ENCODE measurements around the gene LRBA.
"Not testable (repeated sequence)": the region's sequence is repeated elsewhere in the genome, so short reads cannot be mapped to it uniquely, and the experiment has no call there.

Gene LRBA

DNA sequence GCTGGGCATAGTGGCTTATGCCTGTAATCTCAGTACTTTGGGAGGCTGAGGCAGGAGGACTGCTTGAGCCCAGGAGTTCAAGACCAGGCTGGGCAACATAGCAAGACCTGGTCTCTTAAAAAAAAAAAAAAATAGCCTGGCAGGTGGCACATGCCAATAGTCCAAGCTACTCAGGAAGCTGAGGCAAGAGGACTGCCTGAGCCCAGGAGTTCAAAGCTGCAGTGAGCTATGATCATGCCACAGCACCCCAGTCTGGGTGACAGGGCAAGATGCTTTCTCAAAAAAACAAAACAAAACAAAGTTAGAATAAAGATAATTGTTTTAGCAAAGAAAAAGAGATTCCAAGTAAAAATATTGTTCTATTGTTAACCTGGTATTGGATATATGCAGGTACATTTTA lies 75.0 kb downstream of the LRBA start:
- DNase-seq: no peak

DNA sequence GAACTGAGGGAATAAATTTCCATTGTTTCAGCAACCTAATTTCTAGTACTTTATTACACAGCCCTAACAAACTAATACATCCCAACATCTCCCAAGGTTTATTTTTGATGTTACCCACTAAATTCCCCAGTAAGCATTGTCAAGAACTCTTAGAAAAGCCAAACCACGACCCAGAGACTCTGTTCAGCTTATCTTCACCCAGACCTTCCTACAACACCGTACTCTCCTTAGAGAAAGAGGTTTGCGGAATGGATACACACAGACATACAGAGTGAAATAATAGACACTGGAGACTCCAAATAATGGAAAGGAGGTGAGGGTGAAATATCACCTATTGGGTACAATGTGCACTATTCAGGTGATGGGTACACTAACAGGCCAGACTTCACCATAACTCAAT lies 75.6 kb downstream of the LRBA start:
- no peak for DNase-seq

DNA sequence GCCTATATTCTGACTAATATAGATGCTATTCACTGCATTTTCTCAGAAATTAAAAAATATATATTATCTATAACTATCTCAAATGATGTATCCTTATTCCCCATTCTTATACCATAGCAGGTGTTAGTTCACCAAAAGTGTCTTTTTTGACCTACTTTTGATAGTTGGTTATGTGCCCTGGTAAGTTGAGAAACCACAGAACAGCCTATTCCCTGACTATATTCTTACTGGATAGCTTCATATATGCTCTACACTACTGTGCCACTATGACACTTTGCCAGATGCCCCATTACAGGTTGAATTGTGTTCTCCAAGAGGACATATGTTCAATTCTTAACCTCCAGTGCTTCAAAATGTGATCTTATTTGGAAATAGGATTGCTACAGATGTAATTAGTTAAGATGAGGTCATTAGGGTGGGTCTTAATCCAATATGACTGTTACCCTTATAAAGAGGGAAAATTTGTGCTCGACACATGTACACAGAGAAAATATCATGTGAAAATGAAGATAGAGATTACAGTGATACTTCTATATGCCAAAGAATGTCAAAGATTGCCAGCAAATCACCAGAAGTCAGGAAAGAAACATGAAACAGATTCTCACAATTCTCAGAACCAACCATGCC lies 76.1 kb downstream of the LRBA start:
- no peak for DNase-seq

DNA sequence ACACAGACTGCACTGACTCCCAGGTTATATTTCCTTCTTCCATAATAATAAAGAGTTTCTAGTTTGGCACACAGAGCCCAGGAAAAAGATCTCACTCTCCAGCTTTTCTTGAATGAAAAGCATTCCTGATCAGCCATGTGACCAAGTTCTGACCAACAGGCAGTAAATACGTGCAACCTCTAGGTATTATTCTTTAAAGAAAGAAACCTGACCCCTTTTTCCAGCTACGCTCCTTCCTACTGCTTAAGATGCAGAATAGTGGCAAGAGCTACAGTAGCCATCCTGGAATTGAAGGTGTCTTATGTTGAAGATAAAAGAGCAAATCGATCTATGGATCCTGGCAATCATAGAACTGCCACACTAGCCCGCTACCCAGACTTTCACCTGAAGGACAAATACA lies 76.7 kb downstream of the LRBA start:
- no peak for DNase-seq

DNA sequence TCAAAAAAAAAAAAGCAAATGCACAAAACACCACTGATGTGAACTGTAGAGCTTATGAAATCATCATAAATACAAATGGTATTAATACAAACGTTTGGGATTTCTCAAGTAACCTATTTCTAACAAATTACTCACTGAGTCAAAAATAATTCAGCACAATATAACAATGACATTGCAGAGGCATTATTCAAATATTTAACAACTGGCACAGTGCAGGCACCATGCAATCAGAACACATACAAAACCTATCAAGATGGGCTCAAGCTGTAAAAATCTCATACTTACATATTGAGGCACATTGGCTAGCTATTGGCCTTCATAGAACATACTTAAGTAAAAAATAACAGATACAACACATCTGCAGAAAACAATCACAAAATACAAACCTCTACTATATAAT lies 81.1 kb downstream of the LRBA start:
- no peak for DNase-seq

DNA sequence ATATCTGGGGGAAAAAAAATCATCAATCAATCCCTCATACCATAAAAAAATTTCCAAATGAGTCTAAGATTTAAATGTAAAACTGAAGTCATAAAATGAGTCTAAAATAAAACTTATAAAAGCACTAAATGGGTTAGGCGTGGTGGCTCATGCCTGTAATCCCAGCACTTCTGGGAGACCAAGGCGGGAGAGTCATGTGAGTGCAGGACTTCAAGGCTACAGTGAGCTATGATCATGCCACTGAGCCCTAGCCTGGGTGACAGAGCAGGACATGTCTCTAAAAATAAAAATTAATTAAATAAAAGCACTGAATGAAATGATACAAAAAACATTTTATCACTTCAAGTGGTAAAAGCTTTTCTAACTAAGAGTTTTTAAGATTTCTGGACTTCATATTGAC lies 83.3 kb downstream of the LRBA start:
- DNase-seq: no peak

DNA sequence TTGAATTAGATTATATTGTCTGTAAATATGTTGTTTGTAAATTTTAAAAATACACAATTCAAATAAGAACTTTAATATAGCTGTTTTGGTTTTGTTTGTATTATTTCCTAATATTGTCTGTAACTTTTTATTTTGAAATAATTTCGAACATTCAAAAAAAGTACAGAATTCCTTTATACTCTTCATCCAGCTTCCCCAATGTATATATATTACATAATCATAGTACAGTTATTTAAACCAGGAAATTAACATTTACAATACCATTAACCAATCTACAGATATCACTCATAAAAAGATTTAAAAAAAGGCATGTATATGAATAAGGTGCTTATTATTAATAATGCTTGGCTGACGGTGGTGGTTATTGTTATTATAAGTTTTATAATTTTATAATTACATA lies 84.1 kb downstream of the LRBA start:
- no peak for DNase-seq

DNA sequence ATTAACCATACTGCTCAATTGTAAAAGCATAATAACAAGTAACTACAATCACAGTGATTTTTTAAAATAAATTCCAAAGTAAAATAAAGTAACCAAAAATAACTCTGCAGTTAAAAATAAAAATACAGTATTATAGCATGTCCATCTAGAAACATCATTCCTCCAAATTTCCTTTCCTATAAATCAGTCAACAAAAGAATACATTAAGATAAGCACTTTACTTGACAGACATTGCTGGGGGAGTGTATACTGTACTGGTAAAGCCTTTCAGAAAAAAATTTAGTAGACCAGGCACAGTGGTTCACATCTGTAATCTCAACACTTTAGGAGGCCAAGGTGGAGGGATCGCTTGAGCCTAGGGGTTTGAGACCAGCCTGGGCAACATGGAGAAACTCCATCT lies 91.1 kb downstream of the LRBA start:
- no peak for DNase-seq

DNA sequence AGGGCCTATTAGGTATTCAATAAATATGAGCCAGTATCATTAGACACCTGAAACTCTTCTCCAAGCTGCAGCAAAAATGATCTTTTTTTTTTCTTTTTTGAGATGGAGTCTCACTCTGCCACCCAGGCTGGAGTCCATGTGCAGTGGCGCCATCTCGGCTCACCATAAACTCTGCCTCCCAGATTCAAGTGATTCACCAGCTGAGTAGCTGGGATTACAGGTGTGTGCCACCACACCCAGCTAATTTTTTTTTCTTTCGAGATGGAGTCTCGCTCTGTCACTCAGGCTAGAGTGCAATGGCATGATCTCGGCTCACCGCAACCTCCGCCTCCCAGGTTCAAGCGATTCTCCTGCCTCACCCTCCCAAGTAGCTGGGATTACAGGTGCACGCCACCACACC lies 93.6 kb downstream of the LRBA start:
- DNase-seq: not testable (repeated sequence)

DNA sequence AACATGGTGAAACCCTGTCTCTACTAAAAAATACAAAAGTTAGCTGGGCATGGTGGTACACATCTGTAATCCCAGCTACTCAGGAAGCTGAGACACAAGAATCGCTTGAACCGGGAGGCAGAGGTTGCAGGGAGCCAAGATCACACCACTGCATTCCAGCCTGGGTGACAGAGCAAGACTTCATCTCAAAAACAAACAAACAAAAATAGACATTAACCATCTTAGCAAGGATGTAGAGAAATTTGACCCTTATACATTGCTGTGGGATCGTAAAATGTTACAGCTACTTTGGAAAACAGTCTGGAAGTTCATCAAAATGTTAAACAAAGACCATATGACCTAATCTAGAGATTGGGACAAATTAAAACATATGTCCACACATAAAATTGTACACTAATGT lies 96.5 kb downstream of the LRBA start:
- DNase-seq: not testable (repeated sequence)

DNA sequence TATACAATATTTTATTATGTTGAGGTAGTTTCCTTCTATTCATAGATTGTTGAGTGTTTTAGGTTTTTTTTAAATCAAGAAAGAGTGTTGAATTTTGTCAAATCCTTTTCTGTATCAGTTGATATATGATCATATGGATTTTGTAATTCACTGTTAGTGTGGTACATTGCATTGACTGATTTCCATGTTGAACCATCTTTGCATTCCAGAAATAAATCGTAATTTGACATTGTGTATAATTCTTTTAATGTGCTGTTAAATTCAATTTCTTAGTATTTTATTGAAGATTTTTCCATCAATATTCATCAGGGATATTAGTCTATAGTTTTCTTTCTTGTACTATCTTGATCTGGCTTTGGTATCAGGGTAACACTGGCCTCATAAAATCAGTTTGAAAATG lies 103.8 kb downstream of the LRBA start:
- no peak for DNase-seq

DNA sequence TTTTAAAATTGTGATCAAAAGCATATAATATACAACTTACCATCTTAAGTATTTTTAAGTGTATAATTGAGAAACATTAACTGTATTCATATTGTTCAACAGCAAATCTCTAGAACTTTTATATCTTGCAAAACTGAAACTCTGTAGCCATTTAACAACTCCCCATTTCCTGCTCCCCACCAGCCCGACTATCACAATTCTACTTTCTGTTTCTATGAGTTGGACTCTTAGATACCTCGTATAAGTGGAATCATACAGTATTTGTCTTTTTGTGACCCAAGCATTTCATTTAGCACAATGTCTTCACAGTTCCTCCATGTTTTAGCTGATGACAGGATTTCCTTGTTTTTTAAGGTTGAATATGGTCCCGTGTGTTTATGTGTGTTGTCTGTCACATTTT lies 106.0 kb downstream of the LRBA start:
- DNase-seq: no peak

DNA sequence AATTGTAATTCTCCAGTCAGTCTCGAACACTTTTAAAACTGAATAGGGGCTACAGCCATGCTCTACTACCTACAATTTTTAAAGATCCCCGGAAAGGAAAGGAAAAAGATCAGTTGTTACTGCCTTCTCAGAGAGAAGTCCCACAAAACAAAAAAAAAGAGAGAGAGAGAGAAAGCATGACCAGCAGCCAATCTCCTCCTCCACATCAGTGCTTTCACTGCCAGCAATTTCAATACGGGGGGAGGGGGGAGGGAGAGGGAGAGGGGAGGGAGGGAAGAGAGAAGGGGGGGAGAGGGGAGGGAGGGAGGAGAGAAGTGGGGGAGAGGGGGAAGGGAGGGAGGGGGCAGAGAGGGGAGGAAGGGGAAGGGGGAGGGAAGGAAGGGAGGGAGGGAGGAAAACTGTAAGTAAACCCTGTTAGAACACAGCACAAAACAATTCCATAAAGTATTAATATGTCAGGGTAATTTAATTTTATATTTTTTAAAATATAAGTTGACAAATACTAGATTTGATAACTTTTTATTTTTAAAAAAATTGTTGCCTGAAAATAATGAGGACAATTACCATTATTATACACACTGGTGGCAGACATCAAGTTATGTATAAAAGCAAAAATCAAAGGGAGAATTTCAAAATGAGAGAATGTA lies 108.0 kb downstream of the LRBA start:
- DNase-seq: no peak

DNA sequence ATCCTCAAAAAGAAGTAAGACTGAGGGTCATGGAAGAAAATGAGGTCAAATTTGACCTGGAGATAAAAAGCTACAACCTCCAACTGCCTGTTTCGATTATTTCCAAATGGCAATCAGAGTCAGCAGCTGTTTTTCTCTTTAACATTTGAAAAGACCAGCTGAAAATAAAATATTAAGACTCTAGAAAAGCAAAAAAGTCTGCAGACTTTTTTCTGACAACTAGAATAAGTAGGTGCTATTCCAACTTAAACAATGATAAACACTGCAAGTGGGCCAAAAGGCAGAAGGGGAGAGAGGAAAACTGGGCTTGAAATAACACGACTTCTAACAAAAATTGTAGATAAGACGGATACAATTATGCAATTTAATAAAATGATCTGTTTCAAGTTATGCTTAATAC lies 110.4 kb downstream of the LRBA start:
- no peak for DNase-seq

DNA sequence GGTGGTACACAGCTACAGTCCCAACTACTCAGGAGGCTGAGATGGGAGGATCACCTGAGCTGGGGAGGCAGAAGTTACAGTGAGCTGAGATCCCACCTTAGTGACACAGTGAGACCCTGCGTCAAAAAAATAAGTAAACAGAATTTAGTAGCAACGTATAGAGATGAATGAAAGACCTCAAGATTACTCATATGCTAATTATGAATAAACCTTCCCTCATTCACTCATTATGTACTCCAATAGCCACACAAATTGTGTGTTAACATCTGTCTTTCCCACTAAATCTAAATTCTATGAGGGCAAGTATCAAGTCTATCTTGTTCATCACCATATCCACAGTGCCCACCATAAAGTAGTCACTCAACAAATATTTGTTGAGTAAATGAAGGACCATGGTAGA lies 111.5 kb downstream of the LRBA start:
- DNase-seq: no peak

DNA sequence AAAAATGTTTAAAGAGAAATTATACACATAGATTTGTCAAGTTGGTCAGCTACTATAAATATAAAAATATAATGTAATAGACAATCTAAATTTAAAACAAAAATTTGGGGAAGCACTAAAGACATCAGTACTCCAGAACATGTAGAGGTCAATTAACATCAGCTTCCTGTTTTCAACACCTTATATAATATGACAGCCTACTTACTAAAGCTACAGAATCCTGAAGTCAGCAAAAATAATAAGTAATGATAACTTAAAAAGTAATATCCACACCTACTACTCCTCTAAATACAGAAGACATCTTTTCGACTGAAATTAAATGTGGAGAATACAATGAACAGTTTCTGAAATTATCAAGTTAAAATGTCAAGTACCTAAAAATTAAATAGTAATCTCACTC lies 118.6 kb downstream of the LRBA start:
- no peak for DNase-seq

DNA sequence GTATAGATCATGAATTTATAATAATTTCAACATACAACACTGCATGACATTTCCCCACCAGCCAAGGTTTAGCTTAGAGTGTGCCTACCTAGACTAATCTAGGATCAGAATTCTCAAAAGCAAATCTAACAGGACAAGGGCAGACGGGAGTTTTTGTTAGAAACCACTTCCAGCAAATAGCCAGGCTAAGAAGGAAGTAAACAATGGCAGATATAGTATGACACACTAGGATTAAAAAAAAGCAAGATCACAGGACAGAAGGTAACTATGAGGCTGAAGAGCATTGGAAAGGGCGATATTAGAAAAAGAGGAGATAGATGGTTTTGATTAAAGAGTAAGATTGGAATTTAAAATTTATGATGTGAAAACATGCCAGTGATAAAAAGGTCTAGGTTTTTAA lies 124.8 kb downstream of the LRBA start:
- DNase-seq: no peak

DNA sequence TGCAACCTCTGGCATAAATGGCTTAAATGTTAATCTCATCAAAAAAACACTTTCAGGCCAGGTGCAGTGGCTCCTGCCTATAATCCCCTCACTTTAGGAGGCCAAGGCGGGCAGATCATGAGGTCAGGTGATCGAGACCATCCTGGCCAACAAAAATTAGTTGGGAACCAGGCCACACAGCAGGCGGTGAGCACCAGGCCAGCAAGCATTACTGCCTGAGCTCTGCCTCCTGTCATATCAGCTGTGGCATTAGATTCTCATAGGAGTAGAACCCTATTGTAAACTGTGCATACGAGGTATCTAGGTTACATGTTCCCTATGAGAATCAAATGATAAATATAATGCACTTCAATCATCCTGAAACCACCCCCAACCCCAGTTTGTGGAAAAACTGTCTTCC lies 125.8 kb downstream of the LRBA start:
- DNase-seq: no peak

DNA sequence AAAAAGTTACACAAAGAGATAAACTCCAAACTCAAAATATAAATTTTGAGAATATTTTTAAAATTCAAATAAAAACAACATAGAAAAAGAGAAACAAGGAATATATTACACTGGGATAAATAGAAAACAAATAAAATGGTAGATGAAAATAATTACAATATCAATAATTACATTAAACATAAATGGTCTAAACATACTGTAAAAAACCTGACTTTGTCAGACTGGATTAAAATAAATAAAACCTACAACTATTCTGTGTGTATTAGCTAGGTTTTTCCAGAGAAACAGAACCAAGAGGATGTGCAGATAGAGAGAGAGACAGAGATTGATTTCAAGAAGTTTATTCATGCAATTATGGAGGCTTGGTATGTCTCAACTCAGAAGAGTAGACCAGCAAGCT lies 126.5 kb downstream of the LRBA start:
- DNase-seq: no peak

DNA sequence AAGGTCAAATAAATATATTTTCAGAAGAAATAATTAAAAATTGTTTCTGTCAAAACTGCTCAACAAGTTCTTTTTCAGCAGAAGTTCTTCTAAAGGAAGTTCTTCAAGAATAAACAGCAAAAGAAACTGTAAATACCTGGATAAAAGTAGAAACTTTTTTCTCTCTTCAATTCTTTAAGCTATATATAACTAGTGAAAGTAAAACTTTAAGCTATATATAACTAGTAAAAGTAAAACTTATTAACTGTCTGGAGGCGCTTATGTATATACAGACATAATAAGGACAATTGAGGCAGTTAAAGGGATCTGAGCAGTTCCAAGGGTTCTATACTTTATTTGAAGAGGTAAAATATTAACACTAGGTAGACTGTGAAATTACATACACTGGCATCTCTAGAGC lies 126.9 kb downstream of the LRBA start:
- DNase-seq: no peak

DNA sequence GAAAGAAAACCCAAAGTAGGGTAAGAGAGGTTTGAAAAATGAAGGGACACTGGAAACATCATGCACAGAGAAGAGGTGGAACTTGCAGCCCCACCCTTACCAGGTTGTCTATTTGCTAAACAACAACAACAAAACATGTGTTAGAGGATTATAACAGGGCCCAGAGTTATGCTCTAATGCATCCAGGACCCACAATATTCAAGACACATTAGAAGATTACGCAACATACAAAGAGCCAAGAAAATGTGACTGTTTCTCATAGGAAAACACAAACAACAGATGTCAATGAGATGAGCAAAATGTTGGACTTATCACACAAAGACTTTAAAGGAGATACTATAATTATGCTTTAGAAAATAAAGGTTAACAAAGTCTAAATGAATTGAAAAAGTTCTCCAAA lies 128.5 kb downstream of the LRBA start:
- DNase-seq: no peak

DNA sequence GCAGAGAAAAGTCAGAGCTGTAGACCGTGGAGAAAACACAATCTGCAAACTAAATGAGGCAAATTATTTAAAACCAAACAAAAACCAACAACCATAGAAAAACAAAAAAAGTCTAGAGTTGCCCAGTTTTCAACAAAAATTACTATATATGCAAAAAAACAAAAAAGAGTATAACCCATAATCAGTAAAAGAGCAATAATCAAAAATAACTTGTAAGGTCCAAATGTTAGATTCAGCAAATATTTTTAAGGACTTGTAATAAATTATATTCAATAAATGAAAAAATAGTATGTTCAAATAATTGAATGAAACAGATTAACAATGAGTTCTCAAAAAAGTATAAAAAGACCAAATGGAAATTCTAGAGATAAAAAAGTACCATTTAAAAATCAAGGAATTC lies 130.5 kb downstream of the LRBA start:
- DNase-seq: no peak

DNA sequence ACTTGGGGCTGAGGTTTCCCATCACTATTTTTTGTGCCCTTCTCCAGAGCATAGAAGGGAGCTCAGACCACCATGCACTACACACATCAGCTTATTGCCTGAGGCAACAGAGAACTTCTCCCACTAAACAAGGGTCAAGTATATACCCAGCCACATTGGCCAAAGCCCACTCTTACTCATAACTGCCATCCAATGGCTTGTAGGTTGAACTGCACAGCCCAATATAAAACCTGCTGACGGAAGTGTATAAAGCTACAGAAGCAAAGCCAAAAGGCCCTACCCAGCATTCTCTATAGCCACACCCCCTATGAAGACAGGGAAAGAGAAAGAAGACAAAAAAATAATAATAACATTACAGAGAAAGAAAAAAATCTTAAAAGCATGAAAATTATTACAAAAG lies 139.7 kb downstream of the LRBA start:
- DNase-seq: no peak

DNA sequence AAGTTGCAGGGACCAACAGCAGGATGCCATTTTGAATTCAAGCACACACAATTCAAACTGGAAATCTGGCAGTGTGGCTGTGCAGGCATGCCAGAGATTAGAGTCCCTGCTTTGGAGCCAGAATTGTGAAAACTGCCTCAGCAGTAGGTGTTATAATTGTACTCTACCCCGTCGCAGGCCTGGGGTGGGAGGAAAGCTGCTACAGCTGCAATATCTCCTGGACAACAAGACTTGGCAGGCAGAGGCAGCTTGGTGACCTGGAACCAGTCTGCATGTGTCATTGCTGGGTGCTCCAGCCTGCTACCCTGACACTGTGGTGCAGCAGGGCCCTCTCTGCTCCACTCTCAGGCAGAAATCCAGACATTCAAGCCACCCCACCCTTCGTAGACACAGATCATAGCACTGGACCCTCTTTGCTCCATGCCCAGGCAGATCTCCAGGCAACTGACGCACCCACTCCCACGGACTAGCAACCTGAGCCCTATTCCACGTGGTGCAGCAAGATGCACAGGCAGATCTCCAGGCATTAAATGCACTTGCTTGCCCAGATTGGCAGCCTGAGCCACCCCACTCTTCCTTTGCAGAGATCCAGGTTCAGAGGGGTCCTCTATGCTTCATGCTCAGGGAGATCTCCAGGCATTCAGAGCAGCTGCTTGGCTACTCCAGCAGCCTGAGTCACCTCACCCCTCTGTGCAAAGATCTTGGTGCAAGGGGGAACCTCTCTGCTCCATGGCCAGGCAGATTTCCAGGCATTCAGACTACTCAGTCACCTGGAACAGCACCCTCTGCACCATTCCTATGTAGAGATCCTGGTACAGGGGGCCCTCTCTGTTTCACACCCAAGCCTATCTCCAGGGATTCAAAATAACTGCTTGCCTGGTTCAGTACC lies 140.5 kb downstream of the LRBA start:
- no peak for DNase-seq
